T-cell (primary cell): ENCODE results near the gene WDR70. TPM values are rescaled to one million over a fixed set of nuclear protein-coding genes. Genes with fewer than 3 reads are reported as not detected.
"Not testable (repeated sequence)": the region's sequence is repeated elsewhere in the genome, so short reads cannot be mapped to it uniquely, and the experiment has no call there.

Source experiments
- ATAC-seq, 4 experiments: fragments of 200-7000 bp in 3 of 4; fragments of 150-1000 bp in 1 of 4; cut with Tn5 transposase; replicated peaks in 1 of 4; 1 replicate in 3 of 4; 2 replicates in 1 of 4; pipeline ENCODE4 v1.10.0; 2021; ENCODE audit warnings: moderate library complexity in 3 of 4, mild to moderate bottlenecking in 2 of 4, moderate number of reproducible peaks in 1 of 4
- CTCF ChIA-PET, 2 donors: fragments of 300-600 bp; sonication (Branson Sonifier 250); formaldehyde crosslinking; loops; one replicate each; lab custom pipeline; 2022; ENCODE audit warnings: antibody characterized with exemption in 2 of 2; lab: Charles Lee
- POLR2A ChIA-PET, 2 donors: fragments of 300-600 bp; sonication (Branson Sonifier 250); formaldehyde crosslinking; loops; one replicate each; lab custom pipeline; 2022; ENCODE audit warnings: antibody characterized with exemption in 2 of 2; lab: Charles Lee
- DNase-seq, 35 experiments: peaks; one replicate each; pipeline versions ENCODE4 v3.0.0 to v3.0.0-alpha.2; 2013 to 2023
- H3K27ac ChIP-seq: one replicate; pipeline ENCODE4 v1.5.1; 2013; ENCODE audit warnings: low read length
- H3K27me3 ChIP-seq, 2 experiments: replicated peaks in 1 of 2; 1 replicate in 1 of 2; 2 replicates in 1 of 2; pipeline versions ENCODE4 v1.6.1 to v1.7.0; 2013; ENCODE audit warnings: low read length in 1 of 2, mixed read lengths in 1 of 2; ENCODE audit not compliant: control insufficient read depth in 2 of 2, insufficient read depth in 2 of 2; ENCODE audit errors: extremely low read depth in 1 of 2
- H3K36me3 ChIP-seq, 2 donors: 1 replicate in 1 of 2; 2 replicates in 1 of 2; pipeline versions ENCODE4 v1.6.1 to v1.7.0; 2013; ENCODE audit warnings: low read length in 1 of 2; ENCODE audit not compliant: control insufficient read depth in 2 of 2, insufficient read depth in 1 of 2; ENCODE audit errors: extremely low read depth in 1 of 2
- H3K4me1 ChIP-seq, 2 experiments: 1 replicate in 1 of 2; 2 replicates in 1 of 2; pipeline versions ENCODE4 v1.6.1 to v1.7.0; 2013; ENCODE audit warnings: low read length in 2 of 2, mixed read lengths in 1 of 2; ENCODE audit not compliant: insufficient read depth in 2 of 2, control insufficient read depth in 1 of 2; ENCODE audit errors: extremely low read depth in 1 of 2
- H3K4me3 ChIP-seq, 2 donors: 1 replicate in 1 of 2; 2 replicates in 1 of 2; pipeline versions ENCODE4 v1.5.1 to v1.7.0; 2013; ENCODE audit warnings: mild to moderate bottlenecking in 2 of 2, low read length in 1 of 2, moderate library complexity in 1 of 2; ENCODE audit not compliant: control insufficient read depth in 1 of 2; ENCODE audit errors: extremely low read depth in 1 of 2
- H3K9me3 ChIP-seq: 2 replicates; pipeline ENCODE4 v1.7.0; 2013
- H3K27ac Mint-ChIP-seq, 2 donors: one replicate each; pipeline ENCODE4 v1.8.0; 2020 to 2021; ENCODE audit warnings: mild to moderate bottlenecking in 2 of 2, mixed read lengths in 2 of 2
- H3K27me3 Mint-ChIP-seq, 2 donors: one replicate each; pipeline ENCODE4 v1.8.0; 2021 to 2022; ENCODE audit warnings: mixed read lengths in 2 of 2
- H3K36me3 Mint-ChIP-seq: one replicate; pipeline ENCODE4 v1.8.0; 2021; ENCODE audit warnings: mixed read lengths
- H3K4me1 Mint-ChIP-seq, 3 donors: one replicate each; pipeline ENCODE4 v1.8.0; 2020 to 2022; ENCODE audit warnings: mixed read lengths in 3 of 3, mild to moderate bottlenecking in 1 of 3
- H3K4me3 Mint-ChIP-seq, 3 donors: one replicate each; pipeline ENCODE4 v1.8.0; 2020 to 2022; ENCODE audit warnings: mild to moderate bottlenecking in 3 of 3, mixed read lengths in 3 of 3, moderate library complexity in 3 of 3
- H3K9me3 Mint-ChIP-seq, 3 donors: one replicate each; pipeline ENCODE4 v1.8.0; 2020 to 2022; ENCODE audit warnings: mixed read lengths in 3 of 3
- WGBS: methylation state at CpG from one replicate; pipeline ENCODE4 v1.1.5; 2013; ENCODE audit warnings: missing lambda C conversion rate; ENCODE audit not compliant: insufficient coverage; 5-methylcytosine and 5-hydroxymethylcytosine counted together
- total RNA-seq, 35 experiments: library from RNA in 6 of 35; stranded (reverse) in 6 of 35; fragments of 120-200 nt in 1 of 35; gene quantifications; one replicate each; pipeline versions ENCODE4 v1.2.1 to v1.2.4 and lab custom pipeline; 2013 to 2026

Gene WDR70
- total RNA-seq, 5 donors from 2014 or later (not counting 1 experiment from before 2014, with no cell fraction given): 30.1 to 44.6 (median 37.5) TPM

GRCh38 chr5:37792975-37793631, 414.0 kb downstream of the WDR70 start:
- no peak overlapping the region for H3K4me3 ChIP-seq
- 36% methylated on average over 1 of the region's 2 CpGs for WGBS
- no peaks in the 10 kb centered on the region for H3K27me3 ChIP-seq
- no peaks in the 10 kb centered on the region for H3K9me3 ChIP-seq
- CTCF ChIA-PET: no interaction called here
- Mint-ChIP-seq H3K27ac (no peak overlapping the region), H3K27me3 (peaks cover 8 to 17% of the 10 kb centered on the region in 2 donors), H3K36me3 (no peaks in the 10 kb centered on the region), H3K4me3 (no peak overlapping the region), H3K9me3 (peaks cover 14 to 21% (median 17%) of the 10 kb centered on the region in 3 donors), H3K4me1 (no peaks in the 10 kb centered on the region)
- POLR2A ChIA-PET: no interaction called here
- ATAC-seq (no peak), DNase-seq (no peak)
- no peaks in the 10 kb centered on the region for H3K4me1 ChIP-seq
- no peak overlapping the region for H3K27ac ChIP-seq
- H3K36me3 ChIP-seq: no peaks in the 10 kb centered on the region

GRCh38 chr5:37795292-37795691, 416.2 kb downstream of the WDR70 start:
- DNase-seq, POLR2A ChIA-PET, H3K4me1 Mint-ChIP-seq, H3K27ac ChIP-seq, CTCF ChIA-PET, H3K4me3 ChIP-seq, H3K4me3 Mint-ChIP-seq, ATAC-seq, H3K9me3 ChIP-seq, H3K36me3 Mint-ChIP-seq, H3K4me1 ChIP-seq, H3K27ac Mint-ChIP-seq, H3K36me3 ChIP-seq, H3K27me3 ChIP-seq: not testable (repeated sequence)
- peaks cover 14 to 21% (median 17%) of the 10 kb centered on the region in 3 donors for H3K9me3 Mint-ChIP-seq
- WGBS: 25% methylated on average over 1 of the region's 2 CpGs
- peaks cover 8 to 14% of the 10 kb centered on the region in 2 donors for H3K27me3 Mint-ChIP-seq

GRCh38 chr5:37796435-37796834, 417.3 kb downstream of the WDR70 start:
- H3K27ac ChIP-seq, H3K27ac Mint-ChIP-seq, H3K4me3 ChIP-seq, DNase-seq, H3K36me3 ChIP-seq, H3K4me1 Mint-ChIP-seq, ATAC-seq, CTCF ChIA-PET, H3K36me3 Mint-ChIP-seq, POLR2A ChIA-PET, H3K4me1 ChIP-seq, H3K27me3 ChIP-seq, H3K4me3 Mint-ChIP-seq, H3K9me3 ChIP-seq: not testable (repeated sequence)
- Mint-ChIP-seq H3K9me3 (peaks cover 14 to 21% (median 17%) of the 10 kb centered on the region in 3 donors), H3K27me3 (peaks cover 8 to 14% of the 10 kb centered on the region in 2 donors)
- WGBS: 92% methylated on average over 1 of the region's 1 CpG

GRCh38 chr5:37799865-37800421, 420.8 kb downstream of the WDR70 start:
- CTCF ChIA-PET: no interaction called here
- Mint-ChIP-seq H3K9me3 (peaks cover 4 to 9% (median 6%) of the 10 kb centered on the region in 3 donors), H3K4me1 (no peaks in the 10 kb centered on the region), H3K36me3 (no peaks in the 10 kb centered on the region), H3K4me3 (no peak overlapping the region), H3K27ac (no peak overlapping the region), H3K27me3 (peaks cover 0 to 4% of the 10 kb centered on the region in 2 donors)
- H3K27me3 ChIP-seq: no peaks in the 10 kb centered on the region
- H3K36me3 ChIP-seq: no peaks in the 10 kb centered on the region
- H3K4me3 ChIP-seq: no peak overlapping the region
- H3K4me1 ChIP-seq: no peaks in the 10 kb centered on the region
- no CpG with 5 or more reads among the region's 2 CpGs for WGBS
- H3K9me3 ChIP-seq: no peaks in the 10 kb centered on the region
- no peak overlapping the region for H3K27ac ChIP-seq
- POLR2A ChIA-PET: no interaction called here
- ATAC-seq: no peak
- DNase-seq: no peak

- Mint-ChIP-seq H3K27ac (no peak overlapping the region), H3K36me3 (no peaks in the 10 kb centered on the region), H3K4me3 (no peak overlapping the region), H3K9me3 (peaks cover 2 to 6% (median 3%) of the 10 kb centered on the region in 3 donors), H3K27me3 (peaks cover 0 to 8% of the 10 kb centered on the region in 2 donors), H3K4me1 (no peaks in the 10 kb centered on the region)
- no peak overlapping the region for H3K27ac ChIP-seq
- no peak for ATAC-seq
- H3K27me3 ChIP-seq: peaks cover 0 to 4% of the 10 kb centered on the region in 2 experiments
- POLR2A ChIA-PET: no interaction called here
- no peak for DNase-seq
- no peaks in the 10 kb centered on the region for H3K9me3 ChIP-seq
- H3K4me3 ChIP-seq: no peak overlapping the region
- H3K36me3 ChIP-seq: no peaks in the 10 kb centered on the region
- CTCF ChIA-PET: no interaction called here
- no peaks in the 10 kb centered on the region for H3K4me1 ChIP-seq
- 87% methylated on average over 2 of the region's 2 CpGs for WGBS
Measured at GRCh38 chr5:37801521-37801920, 422.4 kb downstream of the WDR70 start.

Other genes starting within 250 kb of the WDR70 start
- 1 to 10 TPM; 5.1 to 9.4 (median 7.7) TPM for gene CPLANE1, start 129.9 kb upstream of the WDR70 start, total RNA-seq
- 10 to 100 TPM; 23.9 to 28.0 (median 25.7) TPM for gene NUP155, start 8.2 kb upstream of the WDR70 start, total RNA-seq